ENCODE data around the gene TRANK1. TPM values are rescaled to one million over a fixed set of nuclear protein-coding genes. Genes with fewer than 3 reads are reported as not detected.
"Not testable (repeated sequence)": the region's sequence is repeated elsewhere in the genome, so short reads cannot be mapped to it uniquely, and the experiment has no call there.

TRANK1 gene
- total and polyA plus RNA-seq, 7 experiments from 2014 or later, result 29.6 to 113 (median 75.3) TPM

GRCh38 chr3:36904641-36905040 lies 40.2 kb downstream of the TRANK1 start:
- Mint-ChIP-seq H3K27me3 (no peaks in the 10 kb centered on the region), H3K4me3 (peak overlapping the region in 7 of 10 donors; percentile 6 to 95 (median 35)), H3K9me3 (no peaks in the 10 kb centered on the region), H3K4me1 (peaks cover 54 to 90% (median 84%) of the 10 kb centered on the region in 7 donors), H3K27ac (peak overlapping the region in 8 of 9 donors; percentile 69 to 97 (median 92)), H3K36me3 (peaks cover 9 to 44% (median 36%) of the 10 kb centered on the region in 5 donors)
- ChIA-PET POLR2A (interaction anchor here (0.9 to 7.0 kb wide), 8 partner anchors 11 to 89 kb away, joined by 3 to 62 read pairs (median 4); partner anchors contain the start of genes EPM2AIP1, MLH1 and TRANK1), CTCF (interaction anchor here (0.6 to 4.3 kb wide), 4 partner anchors 10 to 130 kb away, joined by 3 to 27 read pairs (median 6); no protein-coding TSS in a partner anchor)
- no peaks in the 10 kb centered on the region for H3K27me3 ChIP-seq (ENCODE audit: control insufficient read depth in 2 of 2, insufficient read depth in 2 of 2, low read length in 2 of 2)
- no peak overlapping the region for H3K4me3 ChIP-seq (ENCODE audit: low read length)
- H3K4me1 ChIP-seq (ENCODE audit: control insufficient read depth in 2 of 2, insufficient read depth in 2 of 2, low read length in 2 of 2), result peaks cover 42 to 60% of the 10 kb centered on the region in 2 donors
- no peaks in the 10 kb centered on the region for H3K9me3 ChIP-seq (ENCODE audit: control insufficient read depth in 2 of 3, low read length in 3 of 3)
- H3K27ac ChIP-seq (ENCODE audit: low read depth, low read length), result peak overlapping the region; percentile 26
- intact Hi-C loops (cut with micrococcal nuclease), result no loop called here
- DNase-seq (no peak), ATAC-seq (no peak)
- H3K36me3 ChIP-seq (ENCODE audit: control insufficient read depth in 2 of 3, insufficient read depth in 3 of 3, low read length in 3 of 3), result peaks cover 3 to 14% (median 4%) of the 10 kb centered on the region in 3 experiments

GRCh38 chr3:36904065-36904464 lies 40.8 kb downstream of the TRANK1 start:
- H3K27ac ChIP-seq (ENCODE audit: low read depth, low read length); DNase-seq; intact Hi-C loops (cut with micrococcal nuclease); H3K9me3 Mint-ChIP-seq; H3K9me3 ChIP-seq (ENCODE audit: control insufficient read depth in 2 of 3, low read length in 3 of 3); H3K27me3 ChIP-seq (ENCODE audit: control insufficient read depth in 2 of 2, insufficient read depth in 2 of 2, low read length in 2 of 2); H3K27me3 Mint-ChIP-seq; H3K4me3 ChIP-seq (ENCODE audit: low read length); ATAC-seq: not testable (repeated sequence)
- POLR2A ChIA-PET, result interaction anchor here (1.1 to 7.0 kb wide), 4 partner anchors 10 to 89 kb away, joined by 3 to 62 read pairs (median 4); partner anchors contain the start of gene MLH1
- Mint-ChIP-seq H3K4me3 (peak overlapping the region in 3 of 10 donors; percentile 56 to 66 (median 65)), H3K36me3 (peaks cover 9 to 47% (median 38%) of the 10 kb centered on the region in 5 donors), H3K4me1 (peaks cover 51 to 89% (median 79%) of the 10 kb centered on the region in 7 donors), H3K27ac (peak overlapping the region in 6 of 9 donors; percentile 67 to 97 (median 92))
- peaks cover 4 to 20% (median 5%) of the 10 kb centered on the region in 3 experiments for H3K36me3 ChIP-seq (ENCODE audit: control insufficient read depth in 2 of 3, insufficient read depth in 3 of 3, low read length in 3 of 3)
- CTCF ChIA-PET, result interaction anchor here (0.6 to 4.3 kb wide), 5 partner anchors 9 to 130 kb away, joined by 3 to 27 read pairs (median 3); no protein-coding TSS in a partner anchor
- H3K4me1 ChIP-seq (ENCODE audit: control insufficient read depth in 2 of 2, insufficient read depth in 2 of 2, low read length in 2 of 2), result peaks cover 39 to 57% of the 10 kb centered on the region in 2 donors

DNA sequence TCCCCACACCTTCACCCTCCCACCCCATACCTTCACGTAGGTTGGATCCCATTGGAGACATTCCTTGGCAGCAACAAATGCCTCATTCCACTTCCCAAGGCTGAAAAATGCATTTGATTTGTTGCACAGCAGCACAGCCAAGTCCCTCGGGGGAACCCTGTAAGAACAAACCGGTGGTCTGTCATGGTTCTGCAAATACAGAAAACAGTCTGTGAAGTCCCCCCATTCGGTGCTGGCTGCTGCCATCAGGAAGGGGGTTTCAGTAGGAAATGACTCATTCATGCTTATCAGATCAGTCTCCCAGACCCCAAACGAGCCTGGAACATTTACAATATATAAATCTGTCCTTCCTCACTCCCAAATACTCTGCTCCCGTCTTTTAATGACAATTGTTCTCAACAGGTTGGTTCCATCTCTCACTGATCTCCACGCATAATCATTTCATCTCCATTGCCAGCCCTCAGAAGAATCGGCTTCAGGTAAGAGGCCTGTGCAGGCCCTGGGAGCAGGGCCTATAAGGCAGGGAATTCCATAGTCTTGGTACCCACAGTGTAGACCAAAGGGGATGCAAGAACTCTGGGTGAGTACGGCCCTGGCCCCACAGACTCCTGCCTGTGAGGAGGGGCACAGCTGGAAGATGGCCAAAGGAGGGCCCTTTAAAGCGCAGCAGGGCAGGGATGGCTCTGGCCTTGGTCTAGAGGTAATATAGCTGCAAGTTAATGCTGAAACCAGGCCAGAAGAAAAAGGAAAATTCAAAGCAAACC lies 41.6 kb downstream of the TRANK1 start:
- peak overlapping the region; percentile 63 for H3K27ac ChIP-seq (ENCODE audit: low read depth, low read length)

DNA sequence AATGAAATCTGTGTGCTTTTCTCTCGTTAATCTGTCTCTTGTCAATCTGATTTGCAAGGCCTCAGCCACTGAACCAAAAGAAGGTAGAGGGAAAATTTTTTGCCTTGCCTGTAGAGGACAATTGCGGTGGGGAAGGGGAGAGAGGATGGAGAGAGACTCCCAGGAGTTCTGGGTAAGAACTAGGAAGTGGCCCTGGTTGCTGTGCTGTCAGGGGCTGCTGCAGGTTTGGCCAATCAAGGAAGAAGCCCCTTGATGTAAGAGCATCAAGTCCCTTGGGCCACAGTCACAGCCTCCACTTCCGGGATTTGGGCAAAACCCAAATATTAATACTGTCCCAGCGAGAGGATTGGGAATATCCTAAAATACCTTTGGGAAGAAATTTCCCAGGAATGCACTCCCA lies 43.3 kb downstream of the TRANK1 start:
- intact Hi-C loops (cut with micrococcal nuclease), result loop anchor here in 1 of 2 donors (2.0 kb wide), 1 partner anchor 17 kb away; no protein-coding TSS in a partner anchor
- Mint-ChIP-seq H3K27me3 (no peaks in the 10 kb centered on the region), H3K36me3 (peaks cover 10 to 72% (median 49%) of the 10 kb centered on the region in 5 donors), H3K4me3 (peak overlapping the region in 8 of 10 donors; percentile 30 to 77 (median 60)), H3K27ac (peak overlapping the region in 8 of 9 donors; percentile 67 to 97 (median 89)), H3K9me3 (peaks cover 0 to 2% (median 0%) of the 10 kb centered on the region in 11 donors), H3K4me1 (peaks cover 39 to 90% (median 66%) of the 10 kb centered on the region in 7 donors)
- ChIA-PET POLR2A (interaction anchor here (1.2 to 2.1 kb wide), 4 partner anchors 9 to 42 kb away, joined by 3 to 9 read pairs (median 4); partner anchors contain the start of gene TRANK1), CTCF (interaction anchor here (1.1 to 1.4 kb wide), 2 partner anchors 18 to 33 kb away, joined by 3 to 4 read pairs; no protein-coding TSS in a partner anchor)
- Histone ChIP-seq H3K4me3 (ENCODE audit: low read length) (no peak overlapping the region), H3K27me3 (ENCODE audit: control insufficient read depth in 2 of 2, insufficient read depth in 2 of 2, low read length in 2 of 2) (no peaks in the 10 kb centered on the region), H3K36me3 (ENCODE audit: control insufficient read depth in 2 of 3, insufficient read depth in 3 of 3, low read length in 3 of 3) (peaks cover 4 to 41% (median 12%) of the 10 kb centered on the region in 3 experiments), H3K4me1 (ENCODE audit: control insufficient read depth in 2 of 2, insufficient read depth in 2 of 2, low read length in 2 of 2) (peaks cover 34 to 47% of the 10 kb centered on the region in 2 donors), H3K9me3 (ENCODE audit: control insufficient read depth in 2 of 3, low read length in 3 of 3) (no peaks in the 10 kb centered on the region), H3K27ac (ENCODE audit: low read depth, low read length) (peak overlapping the region; percentile 69)
- DNase-seq (no peak), ATAC-seq (no peak)

More for the DNA sequence above, 41.6 kb downstream of the TRANK1 start:
- Mint-ChIP-seq H3K36me3 (peaks cover 9 to 55% (median 40%) of the 10 kb centered on the region in 5 donors), H3K4me1 (peaks cover 43 to 84% (median 71%) of the 10 kb centered on the region in 7 donors), H3K9me3 (no peaks in the 10 kb centered on the region), H3K27me3 (no peaks in the 10 kb centered on the region), H3K4me3 (peak overlapping the region in 8 of 10 donors; percentile 2 to 71 (median 64)), H3K27ac (peak overlapping the region in 8 of 9 donors; percentile 67 to 97 (median 85))
- intact Hi-C loops (cut with micrococcal nuclease), result no loop called here
- ChIA-PET CTCF (interaction anchor here (0.9 to 4.3 kb wide), 4 partner anchors 9 to 55 kb away, joined by 3 to 27 read pairs (median 4); no protein-coding TSS in a partner anchor), POLR2A (interaction anchor here (1.0 to 7.0 kb wide), 5 partner anchors 10 to 90 kb away, joined by 3 to 62 read pairs (median 5); partner anchors contain the start of gene MLH1)
- Histone ChIP-seq H3K4me1 (ENCODE audit: control insufficient read depth in 2 of 2, insufficient read depth in 2 of 2, low read length in 2 of 2) (peaks cover 33 to 50% of the 10 kb centered on the region in 2 donors), H3K36me3 (ENCODE audit: control insufficient read depth in 2 of 3, insufficient read depth in 3 of 3, low read length in 3 of 3) (peaks cover 4 to 28% (median 8%) of the 10 kb centered on the region in 3 experiments), H3K27me3 (ENCODE audit: control insufficient read depth in 2 of 2, insufficient read depth in 2 of 2, low read length in 2 of 2) (no peaks in the 10 kb centered on the region), H3K9me3 (ENCODE audit: control insufficient read depth in 2 of 3, low read length in 3 of 3) (no peaks in the 10 kb centered on the region), H3K4me3 (ENCODE audit: low read length) (no peak overlapping the region)
- ATAC-seq, result no peak
- DNase-seq, result no peak

DNA sequence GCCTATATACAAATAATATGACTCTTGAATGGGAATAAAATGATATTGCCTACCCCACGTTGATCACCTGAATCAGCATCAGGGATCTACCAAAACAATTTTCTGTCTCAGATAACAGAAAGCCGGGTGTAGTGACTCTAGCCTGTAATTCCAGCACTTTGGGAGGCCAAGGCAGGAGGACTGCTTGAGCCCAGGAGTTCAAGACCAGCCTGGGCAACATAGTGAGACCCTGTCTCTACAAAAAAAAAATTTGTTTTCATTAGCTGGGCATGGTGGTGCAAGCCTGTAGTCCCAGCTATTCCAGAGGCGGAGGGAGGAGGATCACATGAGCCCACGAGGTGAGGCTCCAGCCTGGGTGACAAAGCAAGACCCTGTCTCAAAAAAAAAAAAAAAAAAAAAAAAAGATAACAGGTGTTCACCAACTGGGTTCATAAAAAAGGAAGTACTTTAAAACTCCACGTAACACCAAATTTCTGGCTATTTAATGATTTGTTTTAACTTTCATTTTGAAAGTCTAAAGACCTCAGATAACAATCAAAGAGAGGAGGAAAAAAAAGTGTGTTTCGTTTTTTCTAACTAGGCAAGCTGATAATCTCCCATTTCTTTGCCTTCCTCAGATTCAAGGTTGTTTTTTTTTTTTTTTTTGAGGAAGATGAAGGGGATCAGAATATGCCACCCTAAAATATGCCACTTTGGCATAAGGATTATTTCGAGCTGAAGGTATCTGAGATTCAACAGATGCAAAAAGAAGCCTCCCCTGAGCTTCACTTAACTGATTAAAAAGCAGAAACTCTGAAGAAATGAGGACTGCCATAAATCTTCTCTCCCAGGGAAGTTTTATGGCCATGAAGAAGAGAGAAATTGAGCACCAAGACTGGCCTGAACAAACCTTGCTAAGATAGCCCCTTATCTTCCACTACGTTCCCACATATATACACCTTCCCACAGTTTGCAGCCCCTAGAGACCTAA lies 44.1 kb downstream of the TRANK1 start:
- no peaks in the 10 kb centered on the region for H3K27me3 Mint-ChIP-seq
- Histone ChIP-seq H3K4me1 (ENCODE audit: control insufficient read depth in 2 of 2, insufficient read depth in 2 of 2, low read length in 2 of 2) (peaks cover 34 to 45% of the 10 kb centered on the region in 2 donors), H3K9me3 (ENCODE audit: control insufficient read depth in 2 of 3, low read length in 3 of 3) (no peaks in the 10 kb centered on the region), H3K27ac (ENCODE audit: low read depth, low read length) (peak overlapping the region; percentile 69), H3K36me3 (ENCODE audit: control insufficient read depth in 2 of 3, insufficient read depth in 3 of 3, low read length in 3 of 3) (peaks cover 4 to 41% (median 12%) of the 10 kb centered on the region in 3 experiments), H3K27me3 (ENCODE audit: control insufficient read depth in 2 of 2, insufficient read depth in 2 of 2, low read length in 2 of 2) (no peaks in the 10 kb centered on the region), H3K4me3 (ENCODE audit: low read length) (no peak overlapping the region)
- ChIA-PET POLR2A (interaction anchor here (1.3 to 2.1 kb wide), 4 partner anchors 8 to 92 kb away, joined by 3 to 9 read pairs (median 4); partner anchors contain the start of genes EPM2AIP1, MLH1 and TRANK1), CTCF (interaction anchor here (1.3 kb wide), 1 partner anchor 58 kb away, joined by 4 read pairs; no protein-coding TSS in a partner anchor)
- peaks cover 0 to 3% (median 0%) of the 10 kb centered on the region in 11 donors for H3K9me3 Mint-ChIP-seq
- peaks cover 35 to 87% (median 66%) of the 10 kb centered on the region in 7 donors for H3K4me1 Mint-ChIP-seq
- H3K4me3 Mint-ChIP-seq, result peak overlapping the region; percentile 30 to 77 (median 60)
- H3K27ac Mint-ChIP-seq, result peak overlapping the region; percentile 67 to 97 (median 88)
- H3K36me3 Mint-ChIP-seq, result peaks cover 10 to 75% (median 54%) of the 10 kb centered on the region in 5 donors
- intact Hi-C loops (cut with micrococcal nuclease), result loop anchor here in 1 of 2 donors (1.0 to 2.0 kb wide), 2 partner anchors 8 to 18 kb away; no protein-coding TSS in a partner anchor
- peak in 2 of 9 donors; percentile 39 to 41 for DNase-seq
- peak; percentile 47 for ATAC-seq

Measured in naive thymus-derived CD4-positive, alpha-beta T cell (primary cell).